HepG2 (cell line): ENCODE measurements around the gene AP2A2. TPM values are rescaled to one million over a fixed set of nuclear protein-coding genes. Genes with fewer than 3 reads are reported as not detected.

ENCODE experiments used
- ARNT ChIP-seq: fragments of 450-650 bp; IDR thresholded peaks from 2 replicates; pipeline ENCODE4 v1.6.1; 2017
- CBFB ChIP-seq: sonication (generic); formaldehyde crosslinking; IDR thresholded peaks from 2 replicates; pipeline ENCODE4 v1.4.0; 2020; ENCODE audit warnings: missing genetic modification reagents
- HOXA7 ChIP-seq: sonication (generic); formaldehyde crosslinking; IDR thresholded peaks from 2 replicates; pipeline ENCODE4 v1.8.1; 2022; ENCODE audit warnings: mild to moderate bottlenecking, missing genetic modification reagents, moderate library complexity
- PHF8 ChIP-seq: sonication (generic); formaldehyde crosslinking; IDR thresholded peaks from 2 replicates; pipeline ENCODE4 v1.5.0; 2020; ENCODE audit warnings: missing genetic modification reagents
- TEAD2 ChIP-seq: sonication (generic); formaldehyde crosslinking; IDR thresholded peaks from 2 replicates; pipeline ENCODE4 v1.9.0; 2021; ENCODE audit warnings: missing genetic modification reagents
- TGIF2 ChIP-seq: IDR thresholded peaks from 2 replicates; pipeline ENCODE4 v1.6.1; 2016; ENCODE audit warnings: control low read depth, missing compliant biosample characterization
- TMF1 ChIP-seq: sonication (generic); formaldehyde crosslinking; IDR thresholded peaks from 2 replicates; pipeline ENCODE4 v1.8.1; 2022; ENCODE audit warnings: low read depth, missing genetic modification reagents
- TOPORS ChIP-seq: sonication (generic); formaldehyde crosslinking; IDR thresholded peaks from 2 replicates; pipeline ENCODE4 v1.8.0; 2023; ENCODE audit warnings: mild to moderate bottlenecking, missing genetic modification reagents
- ZKSCAN1 ChIP-seq: fragments of 150-350 bp; IDR thresholded peaks from 2 replicates; pipeline ENCODE4 v1.6.1; 2014; ENCODE audit warnings: low read length
- ZNF143 ChIP-seq: sonication (generic); formaldehyde crosslinking; IDR thresholded peaks from 2 replicates; pipeline ENCODE4 v1.4.0; 2020; ENCODE audit warnings: missing genetic modification reagents
- ZNF207 ChIP-seq: fragments of 450-650 bp; IDR thresholded peaks from 2 replicates; pipeline ENCODE4 v1.6.1; 2016; ENCODE audit warnings: antibody characterized with exemption, borderline replicate concordance
- ZNF225 ChIP-seq: sonication (generic); formaldehyde crosslinking; IDR thresholded peaks from 2 replicates; pipeline ENCODE4 v1.4.0; 2020; ENCODE audit warnings: mild to moderate bottlenecking, missing genetic modification reagents
- ZNF317 ChIP-seq: sonication (generic); formaldehyde crosslinking; IDR thresholded peaks from 2 replicates; pipeline ENCODE4 v1.5.0; 2020; ENCODE audit warnings: mild to moderate bottlenecking, missing genetic modification reagents
- ZNF547 ChIP-seq: sonication (generic); formaldehyde crosslinking; IDR thresholded peaks from 2 replicates; pipeline ENCODE4 v1.5.1; 2020; ENCODE audit warnings: mild to moderate bottlenecking, missing genetic modification reagents
- ZNF644 ChIP-seq: IDR thresholded peaks from 2 replicates; pipeline ENCODE4 v1.6.1; 2016; ENCODE audit warnings: low read depth
- ZNF841 ChIP-seq: sonication (generic); formaldehyde crosslinking; IDR thresholded peaks from 2 replicates; pipeline ENCODE4 v1.8.1; 2023; ENCODE audit warnings: missing genetic modification reagents, borderline replicate concordance
- ZNF879 ChIP-seq: sonication (generic); formaldehyde crosslinking; IDR thresholded peaks from 2 replicates; pipeline ENCODE4 v1.8.1; 2023; ENCODE audit warnings: missing genetic modification reagents
- polyA plus RNA-seq, 8 experiments: library from polyadenylated mRNA; depleted of rRNA in 3 of 8; stranded (reverse) in 7 of 8; unstranded in 1 of 8; fragments of >200 nt; fragmentation: Illumina TruSeq in 4 of 8; extraction: Trizol in 4 of 8; gene quantifications; 2 replicates each; pipeline versions ENCODE4 v1.2.1 to v1.2.3, GENCODE V29; 2011 to 2016; ENCODE audit warnings: low read depth in 4 of 8, missing spikeins in 1 of 8, mixed read lengths in 1 of 8; ENCODE audit not compliant: insufficient read depth in 1 of 8
- total RNA-seq, 5 experiments: library from RNA; depleted of rRNA; stranded (reverse); fragments of >200 nt; fragmentation: Illumina TruSeq; extraction: Trizol; gene quantifications; 2 replicates each; pipeline ENCODE4 v1.2.3, GENCODE V29; 2016; ENCODE audit warnings: low read depth in 1 of 5
- TF ChIP-seq, protein P1 (sequence below): sonication (generic); formaldehyde crosslinking; IDR thresholded peaks from 2 replicates; pipeline ENCODE4 v1.4.0; 2020; ENCODE audit warnings: mild to moderate bottlenecking, low read depth, missing genetic modification reagents
- TF ChIP-seq, protein P2 (sequence below): sonication (generic); formaldehyde crosslinking; IDR thresholded peaks from 2 replicates; pipeline ENCODE4 v1.8.1; 2023; ENCODE audit warnings: mild to moderate bottlenecking, moderate library complexity, missing genetic modification reagents
- TF ChIP-seq, protein P3 (sequence below): IDR thresholded peaks from 2 replicates; pipeline ENCODE4 v1.6.1; 2018; ENCODE audit warnings: missing genetic modification reagents
- TF ChIP-seq, protein P4 (sequence below): sonication (generic); formaldehyde crosslinking; IDR thresholded peaks from 2 replicates; pipeline ENCODE4 v1.9.0; 2021; ENCODE audit warnings: missing genetic modification reagents, borderline replicate concordance
- TF ChIP-seq, protein P5 (sequence below): sonication (generic); formaldehyde crosslinking; IDR thresholded peaks from 2 replicates; pipeline ENCODE4 v1.5.1; 2020; ENCODE audit warnings: missing genetic modification reagents, mild to moderate bottlenecking, borderline replicate concordance

The AP2A2 gene
- total and polyA plus RNA-seq, 2 of the 13 experiments (the other 11 are each of a cell fraction or from before 2014, with no cell fraction given) = 25.7 to 75.7 TPM

DNA sequence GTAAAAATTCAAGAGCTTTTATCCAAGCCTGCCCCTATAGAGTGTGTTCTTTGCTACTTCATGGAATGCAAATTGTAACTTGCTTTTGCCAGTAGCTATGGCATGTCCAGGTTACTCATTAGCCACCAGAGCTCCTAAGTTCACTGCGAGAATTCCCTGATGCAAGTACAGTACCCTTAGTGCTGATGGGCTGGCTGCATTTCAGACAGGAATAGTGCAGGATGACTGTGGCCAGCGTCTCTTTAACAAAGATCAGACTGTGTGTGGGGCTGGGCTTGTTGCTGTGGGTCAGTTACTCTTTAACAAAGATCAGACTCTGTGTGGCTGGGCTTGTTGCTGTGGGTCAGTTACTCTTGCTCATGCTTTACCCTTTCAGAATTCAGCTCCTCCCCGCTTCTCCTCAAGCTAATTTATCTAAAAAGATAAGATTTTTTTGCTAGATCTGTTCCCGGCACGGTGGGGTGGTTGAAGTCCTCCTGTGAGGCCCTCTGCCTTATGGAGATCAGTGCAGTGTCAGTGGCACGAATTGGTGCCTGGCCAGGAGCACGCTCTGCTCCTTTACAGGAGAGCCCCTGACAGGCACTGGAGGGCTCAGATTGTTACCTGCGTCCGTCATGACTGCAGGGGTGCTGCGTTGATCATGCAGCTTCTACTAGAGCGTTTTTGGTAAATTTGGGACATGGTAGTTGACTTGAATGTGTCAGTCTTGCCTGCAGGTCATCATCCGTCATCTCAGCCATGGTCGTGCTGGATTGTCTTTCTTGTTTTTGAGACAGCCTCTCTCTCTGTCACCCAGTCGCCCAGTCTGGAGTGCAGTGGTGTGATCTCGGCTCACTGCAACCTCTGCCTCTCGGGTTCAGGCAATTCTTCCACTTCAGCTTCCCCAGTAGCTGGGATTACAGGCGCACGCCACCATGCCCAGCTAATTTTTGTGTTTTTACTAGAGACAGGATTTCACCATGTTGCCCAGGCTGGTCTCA, 27.0 kb downstream of the AP2A2 start (continued):
- TF ChIP-seq, protein P1, sequence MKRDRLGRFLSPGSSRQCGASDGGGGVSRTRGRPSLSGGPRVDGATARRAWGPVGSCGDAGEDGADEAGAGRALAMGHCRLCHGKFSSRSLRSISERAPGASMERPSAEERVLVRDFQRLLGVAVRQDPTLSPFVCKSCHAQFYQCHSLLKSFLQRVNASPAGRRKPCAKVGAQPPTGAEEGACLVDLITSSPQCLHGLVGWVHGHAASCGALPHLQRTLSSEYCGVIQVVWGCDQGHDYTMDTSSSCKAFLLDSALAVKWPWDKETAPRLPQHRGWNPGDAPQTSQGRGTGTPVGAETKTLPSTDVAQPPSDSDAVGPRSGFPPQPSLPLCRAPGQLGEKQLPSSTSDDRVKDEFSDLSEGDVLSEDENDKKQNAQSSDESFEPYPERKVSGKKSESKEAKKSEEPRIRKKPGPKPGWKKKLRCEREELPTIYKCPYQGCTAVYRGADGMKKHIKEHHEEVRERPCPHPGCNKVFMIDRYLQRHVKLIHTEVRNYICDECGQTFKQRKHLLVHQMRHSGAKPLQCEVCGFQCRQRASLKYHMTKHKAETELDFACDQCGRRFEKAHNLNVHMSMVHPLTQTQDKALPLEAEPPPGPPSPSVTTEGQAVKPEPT (CRISPR knock-in tag) = peak; percentile 63; the same call in 1 of the 2 replicates
- TF ChIP-seq, protein P2, sequence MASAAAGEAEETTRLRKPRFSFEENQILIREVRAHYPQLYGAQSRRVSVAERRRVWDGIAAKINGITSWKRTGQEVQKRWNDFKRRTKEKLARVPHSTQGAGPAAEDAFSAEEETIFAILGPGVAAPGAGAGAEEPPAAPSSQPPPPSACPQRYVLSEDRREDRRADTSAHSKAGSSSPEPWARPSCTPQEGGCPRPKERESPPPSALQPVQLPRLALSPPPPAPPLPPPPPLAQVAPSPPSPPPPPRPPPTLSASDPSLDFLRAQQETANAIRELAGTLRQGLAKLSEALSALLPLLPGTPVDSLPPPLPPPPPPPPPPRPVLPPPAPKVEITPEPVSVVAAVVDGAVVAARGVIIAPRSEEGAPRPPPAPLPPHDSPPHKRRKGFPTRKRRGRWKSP = peak; percentile 55; the same call in 1 of the 2 replicates
- TF ChIP-seq TEAD2 (CRISPR knock-in tag) (no peak), TMF1 (CRISPR knock-in tag) (no peak), ZNF317 (CRISPR knock-in tag) (0 out of 2 replicates have a peak, but pooled peaks have one; percentile 28), ZNF225 (CRISPR knock-in tag) (no peak), ARNT (no peak), CBFB (no peak), ZNF879 (CRISPR knock-in tag) (no peak), ZNF143 (CRISPR knock-in tag) (no peak), ZNF207 (no peak), HOXA7 (CRISPR knock-in tag) (no peak), ZKSCAN1 (no peak), ZNF841 (CRISPR knock-in tag) (no peak), ZNF644 (CRISPR knock-in tag) (0 out of 2 replicates have a peak, but pooled peaks have one; percentile 13), TGIF2 (CRISPR knock-in tag) (no peak), PHF8 (CRISPR knock-in tag) (no peak; the same call in 1 of the 2 replicates), ZNF547 (no peak), TOPORS (CRISPR knock-in tag) (no peak)
- TF ChIP-seq, protein P3, sequence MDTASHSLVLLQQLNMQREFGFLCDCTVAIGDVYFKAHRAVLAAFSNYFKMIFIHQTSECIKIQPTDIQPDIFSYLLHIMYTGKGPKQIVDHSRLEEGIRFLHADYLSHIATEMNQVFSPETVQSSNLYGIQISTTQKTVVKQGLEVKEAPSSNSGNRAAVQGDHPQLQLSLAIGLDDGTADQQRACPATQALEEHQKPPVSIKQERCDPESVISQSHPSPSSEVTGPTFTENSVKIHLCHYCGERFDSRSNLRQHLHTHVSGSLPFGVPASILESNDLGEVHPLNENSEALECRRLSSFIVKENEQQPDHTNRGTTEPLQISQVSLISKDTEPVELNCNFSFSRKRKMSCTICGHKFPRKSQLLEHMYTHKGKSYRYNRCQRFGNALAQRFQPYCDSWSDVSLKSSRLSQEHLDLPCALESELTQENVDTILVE (CRISPR knock-in tag) = peak; percentile 22; the same call in 1 of the 2 replicates
- TF ChIP-seq, protein P4, sequence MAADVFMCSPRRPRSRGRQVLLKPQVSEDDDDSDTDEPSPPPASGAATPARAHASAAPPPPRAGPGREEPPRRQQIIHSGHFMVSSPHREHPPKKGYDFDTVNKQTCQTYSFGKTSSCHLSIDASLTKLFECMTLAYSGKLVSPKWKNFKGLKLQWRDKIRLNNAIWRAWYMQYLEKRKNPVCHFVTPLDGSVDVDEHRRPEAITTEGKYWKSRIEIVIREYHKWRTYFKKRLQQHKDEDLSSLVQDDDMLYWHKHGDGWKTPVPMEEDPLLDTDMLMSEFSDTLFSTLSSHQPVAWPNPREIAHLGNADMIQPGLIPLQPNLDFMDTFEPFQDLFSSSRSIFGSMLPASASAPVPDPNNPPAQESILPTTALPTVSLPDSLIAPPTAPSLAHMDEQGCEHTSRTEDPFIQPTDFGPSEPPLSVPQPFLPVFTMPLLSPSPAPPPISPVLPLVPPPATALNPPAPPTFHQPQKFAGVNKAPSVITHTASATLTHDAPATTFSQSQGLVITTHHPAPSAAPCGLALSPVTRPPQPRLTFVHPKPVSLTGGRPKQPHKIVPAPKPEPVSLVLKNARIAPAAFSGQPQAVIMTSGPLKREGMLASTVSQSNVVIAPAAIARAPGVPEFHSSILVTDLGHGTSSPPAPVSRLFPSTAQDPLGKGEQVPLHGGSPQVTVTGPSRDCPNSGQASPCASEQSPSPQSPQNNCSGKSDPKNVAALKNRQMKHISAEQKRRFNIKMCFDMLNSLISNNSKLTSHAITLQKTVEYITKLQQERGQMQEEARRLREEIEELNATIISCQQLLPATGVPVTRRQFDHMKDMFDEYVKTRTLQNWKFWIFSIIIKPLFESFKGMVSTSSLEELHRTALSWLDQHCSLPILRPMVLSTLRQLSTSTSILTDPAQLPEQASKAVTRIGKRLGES (CRISPR knock-in tag) = no peak
- TF ChIP-seq, protein P5, sequence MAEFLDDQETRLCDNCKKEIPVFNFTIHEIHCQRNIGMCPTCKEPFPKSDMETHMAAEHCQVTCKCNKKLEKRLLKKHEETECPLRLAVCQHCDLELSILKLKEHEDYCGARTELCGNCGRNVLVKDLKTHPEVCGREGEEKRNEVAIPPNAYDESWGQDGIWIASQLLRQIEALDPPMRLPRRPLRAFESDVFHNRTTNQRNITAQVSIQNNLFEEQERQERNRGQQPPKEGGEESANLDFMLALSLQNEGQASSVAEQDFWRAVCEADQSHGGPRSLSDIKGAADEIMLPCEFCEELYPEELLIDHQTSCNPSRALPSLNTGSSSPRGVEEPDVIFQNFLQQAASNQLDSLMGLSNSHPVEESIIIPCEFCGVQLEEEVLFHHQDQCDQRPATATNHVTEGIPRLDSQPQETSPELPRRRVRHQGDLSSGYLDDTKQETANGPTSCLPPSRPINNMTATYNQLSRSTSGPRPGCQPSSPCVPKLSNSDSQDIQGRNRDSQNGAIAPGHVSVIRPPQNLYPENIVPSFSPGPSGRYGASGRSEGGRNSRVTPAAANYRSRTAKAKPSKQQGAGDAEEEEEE (CRISPR knock-in tag) = 0 out of 2 replicates have a peak, but pooled peaks have one; percentile 8
